GM13977 (cell line): ENCODE results near the gene TRAF3IP1.
"Not testable (repeated sequence)": the region's sequence is repeated elsewhere in the genome, so short reads cannot be mapped to it uniquely, and the experiment has no call there.

ENCODE experiments used
- DNase-seq: peaks from one replicate; pipeline ENCODE4 v3.0.0; 2012; ENCODE audit warnings: low spot score
- in situ Hi-C: fragments of 300-500 bp; cut with MboI; formaldehyde crosslinking; loops from one replicate; pipeline ENCODE4 v1.12.0; 2022; ENCODE audit warnings: low sequenced_read_pairs, low pct_unique_long_range_greater_than_20kb, mixed read lengths, inconsistent platforms; ENCODE audit not compliant: unreplicated experiment
- TF ChIP-seq, protein P1 (sequence below): IDR thresholded peaks from 2 replicates; pipeline ENCODE4 v1.5.1; 2012; ENCODE audit warnings: mild to moderate bottlenecking, control low read depth; ENCODE audit not compliant: insufficient read depth; ENCODE audit errors: extremely low read depth, missing control alignments

The TRAF3IP1 gene

GRCh38 chr2:238330391-238330790 is 10.1 kb downstream of the TRAF3IP1 start:
- DNase-seq, result no peak
- TF ChIP-seq, protein P1, sequence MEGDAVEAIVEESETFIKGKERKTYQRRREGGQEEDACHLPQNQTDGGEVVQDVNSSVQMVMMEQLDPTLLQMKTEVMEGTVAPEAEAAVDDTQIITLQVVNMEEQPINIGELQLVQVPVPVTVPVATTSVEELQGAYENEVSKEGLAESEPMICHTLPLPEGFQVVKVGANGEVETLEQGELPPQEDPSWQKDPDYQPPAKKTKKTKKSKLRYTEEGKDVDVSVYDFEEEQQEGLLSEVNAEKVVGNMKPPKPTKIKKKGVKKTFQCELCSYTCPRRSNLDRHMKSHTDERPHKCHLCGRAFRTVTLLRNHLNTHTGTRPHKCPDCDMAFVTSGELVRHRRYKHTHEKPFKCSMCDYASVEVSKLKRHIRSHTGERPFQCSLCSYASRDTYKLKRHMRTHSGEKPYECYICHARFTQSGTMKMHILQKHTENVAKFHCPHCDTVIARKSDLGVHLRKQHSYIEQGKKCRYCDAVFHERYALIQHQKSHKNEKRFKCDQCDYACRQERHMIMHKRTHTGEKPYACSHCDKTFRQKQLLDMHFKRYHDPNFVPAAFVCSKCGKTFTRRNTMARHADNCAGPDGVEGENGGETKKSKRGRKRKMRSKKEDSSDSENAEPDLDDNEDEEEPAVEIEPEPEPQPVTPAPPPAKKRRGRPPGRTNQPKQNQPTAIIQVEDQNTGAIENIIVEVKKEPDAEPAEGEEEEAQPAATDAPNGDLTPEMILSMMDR, result no peak
- in situ Hi-C loops, result no loop called here

- TF ChIP-seq, protein P1, result no peak
- in situ Hi-C loops, result no loop called here
- no peak for DNase-seq
These were observed 11.6 kb downstream of the TRAF3IP1 start for GRCh38 chr2:238331916-238332315.

DNA sequence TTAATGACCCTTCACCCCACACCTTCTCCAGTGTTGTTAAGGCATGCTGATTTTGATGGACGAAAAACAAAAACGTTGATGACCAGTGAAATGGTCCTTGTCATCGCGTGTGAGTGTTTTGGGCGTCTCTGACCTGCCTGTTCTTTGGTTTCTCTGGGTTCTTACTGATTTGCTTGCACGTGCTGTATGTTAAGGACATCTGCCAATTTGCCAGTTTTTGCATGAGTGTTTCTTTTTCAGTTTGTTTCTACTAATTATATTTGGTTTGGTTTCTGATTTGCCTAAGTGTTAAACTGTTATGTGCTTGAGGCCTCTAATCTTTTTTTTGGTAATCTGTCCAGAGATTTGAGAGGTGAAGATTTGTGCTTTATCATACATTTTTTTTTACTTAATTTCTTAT is 14.6 kb downstream of the TRAF3IP1 start:
- DNase-seq, result no peak
- TF ChIP-seq, protein P1, result no peak
- in situ Hi-C loops, result no loop called here

GRCh38 chr2:238335591-238335990 is 15.3 kb downstream of the TRAF3IP1 start:
- DNase-seq, in situ Hi-C loops: not testable (repeated sequence)

DNA sequence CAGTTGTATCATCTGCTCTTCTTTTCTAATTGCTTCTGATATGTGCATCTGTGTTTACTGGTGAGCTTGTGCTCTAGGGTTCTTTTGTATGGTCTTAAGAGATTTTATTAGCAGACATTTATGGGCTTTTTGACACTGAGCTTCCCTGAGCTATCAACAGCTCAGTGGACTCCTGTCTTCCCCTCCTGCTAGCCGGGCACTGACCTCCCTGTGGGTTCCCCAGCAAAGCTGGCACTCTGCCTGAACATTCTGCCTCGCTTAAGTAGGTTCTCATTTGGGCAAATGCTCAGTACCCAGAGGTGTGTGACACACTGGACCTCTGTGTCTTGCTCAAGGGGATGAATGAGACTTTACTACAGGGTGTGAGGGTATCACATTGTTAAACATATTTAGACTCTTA is 15.8 kb downstream of the TRAF3IP1 start:
- in situ Hi-C loops, result no loop called here
- TF ChIP-seq, protein P1, result no peak
- no peak for DNase-seq

DNA sequence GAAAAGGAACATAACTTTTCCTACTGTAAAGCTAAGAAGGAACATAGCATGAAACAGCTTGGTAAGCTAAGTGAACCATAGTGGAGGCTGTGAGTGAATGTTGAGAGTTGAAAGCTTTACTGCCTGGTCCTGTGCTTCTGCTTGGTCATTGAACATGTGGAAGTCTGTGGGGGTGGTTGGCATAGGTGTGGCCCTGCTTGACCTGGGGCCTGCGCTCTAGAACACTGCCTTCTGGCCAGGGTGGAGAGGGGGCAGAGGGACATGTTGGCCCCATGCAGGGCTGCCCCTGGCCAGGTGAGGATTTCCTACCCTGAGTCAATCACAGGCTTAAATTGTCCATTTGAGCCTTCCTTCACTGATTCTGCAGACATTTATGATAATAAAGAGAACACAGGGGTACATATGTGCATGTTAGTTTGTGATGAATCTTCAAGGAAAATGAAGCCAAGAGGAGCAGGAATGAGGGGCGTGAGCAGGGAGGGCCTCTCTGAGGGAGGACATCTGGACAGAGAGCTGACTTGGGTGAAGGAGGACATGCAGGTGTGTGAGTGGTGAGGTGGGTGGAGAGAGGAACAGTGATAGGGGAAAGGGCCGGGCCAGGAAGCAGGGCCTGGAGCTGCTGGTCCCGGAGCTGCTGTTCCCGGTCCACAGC is 16.6 kb downstream of the TRAF3IP1 start:
- TF ChIP-seq, protein P1, result no peak
- no peak for DNase-seq
- in situ Hi-C loops, result no loop called here

DNA sequence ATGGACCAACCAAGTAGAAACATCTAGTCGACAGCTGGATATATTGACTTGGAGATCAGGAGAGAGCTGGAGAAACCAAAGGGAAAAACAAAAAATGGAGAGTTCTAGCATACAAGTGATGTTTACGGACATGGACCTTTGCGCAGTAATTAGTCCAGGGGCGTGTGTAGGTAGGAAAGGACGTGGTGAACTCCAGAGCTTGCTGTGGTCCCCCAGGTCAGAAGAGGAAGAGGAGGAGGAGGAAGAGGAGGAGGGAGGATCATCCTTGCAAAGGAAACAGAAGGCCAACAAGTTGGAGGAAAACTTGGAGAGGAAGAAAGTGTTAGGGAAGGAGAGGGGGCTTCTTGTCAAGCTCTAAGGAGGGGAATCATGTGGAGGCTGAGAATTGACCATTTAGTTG is 17.5 kb downstream of the TRAF3IP1 start:
- TF ChIP-seq, protein P1, result no peak
- in situ Hi-C loops, result no loop called here
- no peak for DNase-seq
